A549 (cell line): ENCODE results near the gene PRDM5. TPM values are rescaled to one million over a fixed set of nuclear protein-coding genes. Genes with fewer than 3 reads are reported as not detected.

Source experiments
- ATAC-seq, 2 experiments: fragments of 200-7000 bp in 1 of 2; fragments of >200 bp in 1 of 2; cut with Nextera tagmentation in 1 of 2; cut with Tn5 transposase in 1 of 2; 3 replicates each; pipeline versions ENCODE4 v1.8.0 to v1.9.1; 2018 to 2020; ENCODE audit warnings: mild to moderate bottlenecking in 1 of 2, moderate library complexity in 1 of 2
- CTCF ChIA-PET: fragments of 300-600 bp; sonication (Branson Sonifier 250); formaldehyde crosslinking; extraction: SDS; loops from one replicate; lab custom pipeline; 2021; ENCODE audit warnings: antibody characterized with exemption, inconsistent platforms; lab: Yijun Ruan, JAX
- POLR2A ChIA-PET: fragments of 350-600 bp; formaldehyde crosslinking; extraction: SDS; loops from one replicate; lab custom pipeline; 2021; ENCODE audit warnings: antibody characterized with exemption, inconsistent platforms; lab: Yijun Ruan, JAX
- DNase-seq, 2 experiments: peaks; one replicate each; pipeline versions ENCODE4 v3.0.0 to v3.0.0-alpha.2; 2011 to 2016; ENCODE audit warnings: low read depth in 1 of 2, low spot score in 1 of 2
- FAIRE-seq: peaks from 2 replicates; lab custom pipeline; 2011; peaks lifted over from hg19 to GRCh38; lab: Jason Lieb, UNC
- H3K27ac ChIP-seq, 2 experiments: fragments of >200 bp; sonication (Bioruptor Twin); formaldehyde crosslinking; 3 replicates each; pipeline ENCODE4 v1.5.1; 2016 to 2017
- H3K4me1 ChIP-seq: fragments of >200 bp; sonication (Bioruptor Twin); formaldehyde crosslinking; 3 replicates; pipeline ENCODE4 v1.6.1; 2016
- H3K4me2 ChIP-seq: fragments of >200 bp; sonication (Bioruptor Twin); formaldehyde crosslinking; 3 replicates; pipeline ENCODE4 v1.6.1; 2016
- H3K4me3 ChIP-seq: fragments of >200 bp; sonication (Bioruptor Twin); formaldehyde crosslinking; 3 replicates; pipeline ENCODE4 v1.5.1; 2016
- H3K9me3 ChIP-seq: fragments of >200 bp; sonication (Bioruptor Twin); formaldehyde crosslinking; 3 replicates; pipeline ENCODE4 v1.6.1; 2016
- CEBPB ChIP-seq, 2 experiments: fragments of >200 bp in 1 of 2; sonication (Bioruptor Twin) in 1 of 2; formaldehyde crosslinking in 1 of 2; IDR thresholded peaks; 2 replicates each; pipeline ENCODE4 v1.6.1; 2012 to 2016
- CHD2 ChIP-seq: fragments of 150-350 bp; IDR thresholded peaks from 2 replicates; pipeline ENCODE4 v1.6.1; 2014; ENCODE audit warnings: low read length; ENCODE audit not compliant: partially characterized antibody
- EHF ChIP-seq: fragments of 250-450 bp; sonication (Bioruptor Pico); IDR thresholded peaks from 2 replicates; pipeline ENCODE4 v1.5.0; 2020; ENCODE audit warnings: mild to moderate bottlenecking
- EHMT2 ChIP-seq: fragments of 200-600 bp; sonication (generic); IDR thresholded peaks from 2 replicates; pipeline ENCODE4 v1.6.1; 2016; ENCODE audit warnings: antibody characterized with exemption, low read depth, mild to moderate bottlenecking, moderate library complexity
- EP300 ChIP-seq, 2 experiments: fragments of >200 bp; sonication (Bioruptor Twin); formaldehyde crosslinking; IDR thresholded peaks; 2 replicates in 1 of 2; 3 replicates in 1 of 2; pipeline ENCODE4 v1.6.1; 2016 to 2017
- FOSL2 ChIP-seq, 2 experiments: fragments of 450-650 bp in 1 of 2; fragments of >200 bp in 1 of 2; sonication (Bioruptor Twin) in 1 of 2; formaldehyde crosslinking; IDR thresholded peaks; 2 replicates each; pipeline versions ENCODE4 v1.5.0 to v1.6.1; 2016 to 2020; ENCODE audit warnings: mild to moderate bottlenecking in 1 of 2, moderate library complexity in 1 of 2
- FOXS1 ChIP-seq: fragments of 250-450 bp; sonication (Bioruptor Pico); IDR thresholded peaks from 2 replicates; pipeline ENCODE4 v1.5.0; 2020; ENCODE audit warnings: mild to moderate bottlenecking, moderate library complexity
- HDAC2 ChIP-seq: fragments of 200-600 bp; sonication (generic); IDR thresholded peaks from 2 replicates; pipeline ENCODE4 v1.6.1; 2016
- JUN ChIP-seq, 2 experiments: fragments of >200 bp; sonication (Bioruptor Twin); formaldehyde crosslinking; IDR thresholded peaks; 2 replicates in 1 of 2; 3 replicates in 1 of 2; pipeline ENCODE4 v1.6.1; 2016 to 2017
- KDM1A ChIP-seq: fragments of 200-600 bp; sonication (generic); IDR thresholded peaks from 2 replicates; pipeline ENCODE4 v1.6.1; 2016; ENCODE audit warnings: low read depth, mild to moderate bottlenecking
- MAZ ChIP-seq: fragments of 150-350 bp; IDR thresholded peaks from 2 replicates; pipeline ENCODE4 v1.6.1; 2014; ENCODE audit warnings: antibody characterized with exemption, low read depth, low read length, borderline replicate concordance
- NR3C1 ChIP-seq: fragments of >200 bp; sonication (Bioruptor Twin); formaldehyde crosslinking; IDR thresholded peaks from 3 replicates; pipeline ENCODE4 v1.6.1; 2017
- PHF8 ChIP-seq: fragments of 200-600 bp; sonication (generic); IDR thresholded peaks from 2 replicates; pipeline ENCODE4 v1.6.1; 2016; ENCODE audit warnings: low read depth, mild to moderate bottlenecking, antibody characterized with exemption, moderate library complexity, borderline replicate concordance
- RAD21 ChIP-seq, 2 experiments: fragments of >200 bp in 1 of 2; sonication (Bioruptor Twin) in 1 of 2; formaldehyde crosslinking in 1 of 2; IDR thresholded peaks in 1 of 2; conservative IDR thresholded peaks in 1 of 2; 2 replicates in 1 of 2; 3 replicates in 1 of 2; pipeline ENCODE4 v1.6.1; 2012 to 2018; ENCODE audit warnings: inconsistent platforms in 1 of 2
- RARB ChIP-seq: fragments of 250-450 bp; sonication (Bioruptor Pico); IDR thresholded peaks from 2 replicates; pipeline ENCODE4 v1.8.0; 2021; ENCODE audit warnings: mild to moderate bottlenecking, moderate library complexity
- RCOR1 ChIP-seq: fragments of 150-350 bp; IDR thresholded peaks from 2 replicates; pipeline ENCODE4 v1.6.1; 2014; ENCODE audit warnings: antibody characterized with exemption, low read length, low read depth
- SMC3 ChIP-seq: fragments of >200 bp; sonication (Bioruptor Twin); formaldehyde crosslinking; IDR thresholded peaks from 3 replicates; pipeline ENCODE4 v1.6.1; 2018; ENCODE audit warnings: inconsistent platforms
- TP53 ChIP-seq: fragments of 250-450 bp; sonication (Bioruptor Pico); IDR thresholded peaks from 2 replicates; pipeline ENCODE4 v1.5.0; 2021; ENCODE audit warnings: mild to moderate bottlenecking, moderate library complexity
- ZFP36 ChIP-seq: fragments of 450-650 bp; IDR thresholded peaks from 2 replicates; pipeline ENCODE4 v1.6.1; 2014; ENCODE audit warnings: borderline replicate concordance; ENCODE audit not compliant: partially characterized antibody
- ZSCAN20 ChIP-seq: fragments of 250-450 bp; sonication (Bioruptor Pico); IDR thresholded peaks from 2 replicates; pipeline ENCODE4 v1.8.0; 2022; ENCODE audit warnings: mild to moderate bottlenecking, moderate library complexity
- WGBS: methylation state at CpG from one replicate; pipeline ENCODE4 v1.1.6; 2017; ENCODE audit errors: missing lambda C conversion rate; 5-methylcytosine and 5-hydroxymethylcytosine counted together
- polyA plus RNA-seq, 4 experiments: library from polyadenylated mRNA; depleted of rRNA in 3 of 4; stranded (reverse); fragments of >200 nt; fragmentation: RNase III in 1 of 4; extraction: RNeasy Plus Mini Kit Qiagen cat#74134 plus additional on column Dnase treatment in 1 of 4; gene quantifications; 2 replicates in 3 of 4; 3 replicates in 1 of 4; pipeline ENCODE4 v1.2.3, GENCODE V29; 2011 to 2017
- TF ChIP-seq, protein P1 (sequence below): fragments of >200 bp; sonication (Bioruptor Twin); formaldehyde crosslinking; IDR thresholded peaks from 2 replicates; pipeline ENCODE4 v1.6.1; 2016
- TF ChIP-seq, protein P2 (sequence below): IDR thresholded peaks from 2 replicates; pipeline ENCODE4 v1.6.1; 2012; ENCODE audit warnings: low read depth, borderline replicate concordance

The PRDM5 gene
- polyA plus RNA-seq, 2 of the 4 experiments (the other 2 are of a cell fraction): 6.5 to 12.9 TPM

- TF ChIP-seq CEBPB (IDR thresholded peaks at IDR 0.05) (no peak), RARB (CRISPR knock-in tag) (no peak)
Observed at GRCh38 chr4:120881846-120882245, 40.7 kb downstream of the PRDM5 start (continued).

GRCh38 chr4:120881351-120881750, 41.2 kb downstream of the PRDM5 start:
- POLR2A ChIA-PET: no interaction called here
- 99% methylated on average over 2 of the region's 2 CpGs for WGBS
- FAIRE-seq (no peak), ATAC-seq (no peak), DNase-seq (no peak)
- Histone ChIP-seq H3K27ac (no peak overlapping the region), H3K4me3 (no peak overlapping the region), H3K9me3 (no peaks in the 10 kb centered on the region), H3K4me2 (no peak overlapping the region), H3K4me1 (no peaks in the 10 kb centered on the region)
- CTCF ChIA-PET: no interaction called here
- TF ChIP-seq EHMT2: no peak
- no peak for TF ChIP-seq EP300 (IDR thresholded peaks at IDR 0.05)
- TF ChIP-seq HDAC2: no peak
- TF ChIP-seq ZFP36: no peak
- TF ChIP-seq ZSCAN20 (CRISPR knock-in tag): no peak
- TF ChIP-seq MAZ: no peak
- no peak for TF ChIP-seq FOXS1 (CRISPR knock-in tag)
- TF ChIP-seq EHF: no peak
- no peak for TF ChIP-seq FOSL2 (IDR thresholded peaks at IDR 0.05)
- TF ChIP-seq FOSL2 (CRISPR knock-in tag; IDR thresholded peaks at IDR 0.05): no peak
- no peak for TF ChIP-seq CHD2
- no peak for TF ChIP-seq JUN (IDR thresholded peaks at IDR 0.05)
- TF ChIP-seq SMC3: no peak
- TF ChIP-seq, protein P1, sequence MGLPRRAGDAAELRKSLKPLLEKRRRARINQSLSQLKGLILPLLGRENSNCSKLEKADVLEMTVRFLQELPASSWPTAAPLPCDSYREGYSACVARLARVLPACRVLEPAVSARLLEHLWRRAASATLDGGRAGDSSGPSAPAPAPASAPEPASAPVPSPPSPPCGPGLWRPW: no peak

DNA sequence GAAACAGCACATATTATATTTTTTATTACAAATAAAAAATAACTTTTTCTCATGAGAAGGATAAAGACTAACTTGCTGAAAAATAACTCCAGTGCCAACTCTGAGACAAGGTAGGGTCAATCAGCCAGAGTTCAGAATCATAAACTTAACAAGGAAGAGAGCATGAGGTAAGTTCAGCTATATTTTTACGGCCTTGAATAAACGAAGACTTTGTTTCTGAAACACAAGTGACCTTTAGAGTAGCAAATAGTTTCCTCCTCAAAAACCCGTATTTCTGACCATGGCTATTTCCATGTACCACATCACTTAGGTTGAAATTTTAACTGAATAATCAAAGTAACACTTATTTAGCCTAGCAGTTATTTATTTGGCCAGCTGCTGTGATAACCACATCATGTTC, 45.5 kb downstream of the PRDM5 start:
- DNase-seq (no peak), FAIRE-seq (no peak), ATAC-seq (no peak)
- Histone ChIP-seq H3K4me3 (no peak overlapping the region), H3K4me1 (no peaks in the 10 kb centered on the region), H3K9me3 (no peaks in the 10 kb centered on the region), H3K27ac (no peak overlapping the region), H3K4me2 (no peak overlapping the region)
- no peak for TF ChIP-seq RAD21 (conservative IDR thresholded peaks at IDR 0.05 in 1 of 2, IDR thresholded peaks at IDR 0.05 in 1 of 2)
- TF ChIP-seq KDM1A: no peak
- TF ChIP-seq ZFP36: no peak
- TF ChIP-seq EHF: no peak
- TF ChIP-seq CHD2: no peak
- TF ChIP-seq TP53 (CRISPR knock-in tag): no peak
- TF ChIP-seq, protein P2, sequence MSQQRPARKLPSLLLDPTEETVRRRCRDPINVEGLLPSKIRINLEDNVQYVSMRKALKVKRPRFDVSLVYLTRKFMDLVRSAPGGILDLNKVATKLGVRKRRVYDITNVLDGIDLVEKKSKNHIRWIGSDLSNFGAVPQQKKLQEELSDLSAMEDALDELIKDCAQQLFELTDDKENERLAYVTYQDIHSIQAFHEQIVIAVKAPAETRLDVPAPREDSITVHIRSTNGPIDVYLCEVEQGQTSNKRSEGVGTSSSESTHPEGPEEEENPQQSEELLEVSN: no peak
- TF ChIP-seq HDAC2: no peak
- no peak for TF ChIP-seq EP300 (IDR thresholded peaks at IDR 0.05)
- TF ChIP-seq RCOR1: no peak
- no peak for TF ChIP-seq RARB (CRISPR knock-in tag)
- no peak for TF ChIP-seq PHF8
- TF ChIP-seq NR3C1: no peak
- ChIA-PET POLR2A (no interaction called here), CTCF (no interaction called here)
- 49% methylated on average over 3 of the region's 3 CpGs for WGBS
